ENCODE results near the gene PYGO2.
"Not testable (repeated sequence)": the region's sequence is repeated elsewhere in the genome, so short reads cannot be mapped to it uniquely, and the experiment has no call there.

PYGO2 gene

DNA sequence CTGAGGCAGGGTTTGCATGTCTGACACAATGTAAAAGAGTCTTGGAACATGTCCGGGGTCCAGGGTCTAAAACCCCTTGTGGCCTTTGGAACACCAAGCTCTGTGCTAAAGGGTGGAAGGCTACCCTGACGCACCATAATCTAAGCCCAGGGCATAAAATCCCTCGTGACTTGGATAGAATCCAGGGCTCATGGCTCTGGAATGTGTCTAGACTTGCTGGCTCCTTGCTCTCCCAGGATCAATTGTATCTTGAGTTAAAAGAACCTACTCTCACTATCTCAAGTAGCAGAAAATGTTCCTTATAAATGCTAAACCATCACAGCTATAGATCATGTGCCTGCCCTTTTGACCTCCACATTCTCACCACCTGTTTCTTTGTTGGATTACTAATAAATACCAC lies 53.5 kb downstream of the PYGO2 start:
- not testable (repeated sequence) for DNase-seq (ENCODE audit: low read depth)
